ENCODE measurements around the gene IL32. TPM values are rescaled to one million over a fixed set of nuclear protein-coding genes. Genes with fewer than 3 reads are reported as not detected.

Gene IL32
- total RNA-seq, 2 donors from 2014 or later: 265 to 865 TPM

GRCh38 chr16:3098459-3099394, 33.3 kb downstream of the IL32 start, which contains the start of gene ZSCAN10:
TSS of gene ZSCAN10 (minus strand) at chr16:3099294. CDS start at chr16:3092937, 6,357 bp downstream.
- no peak for ATAC-seq
- no peak for DNase-seq
- intact Hi-C loops (cut with DNase I, micrococcal nuclease): no loop called here

GRCh38 chr16:3099395-3099731, 33.9 kb downstream of the IL32 start:
- intact Hi-C loops (cut with DNase I, micrococcal nuclease): no loop called here
- DNase-seq: no peak
- ATAC-seq: no peak

- peak; percentile 98 for ATAC-seq
- DNase-seq: peak; percentile 92 to 98
- intact Hi-C loops (cut with DNase I, micrococcal nuclease): no loop called here
Observed at GRCh38 chr16:3099732-3100499, 34.5 kb downstream of the IL32 start.

GRCh38 chr16:3101018-3101840, 35.8 kb downstream of the IL32 start:
- DNase-seq: no peak
- no peak for ATAC-seq
- intact Hi-C loops (cut with DNase I, micrococcal nuclease): no loop called here

- intact Hi-C loops (cut with DNase I, micrococcal nuclease): no loop called here
- ATAC-seq: no peak
- DNase-seq: no peak
Observed at GRCh38 chr16:3101841-3102470, 36.5 kb downstream of the IL32 start.

- peak; percentile 93 for ATAC-seq
- intact Hi-C loops (cut with DNase I, micrococcal nuclease): no loop called here
- DNase-seq: peak; percentile 89 to 94
Observed at GRCh38 chr16:3106205-3106928, 40.9 kb downstream of the IL32 start.

- ATAC-seq (peak; percentile 92), DNase-seq (peak; percentile 81 to 84)
- intact Hi-C loops (cut with DNase I, micrococcal nuclease): no loop called here
Observed at GRCh38 chr16:3112058-3112880, 46.8 kb downstream of the IL32 start, which contains the start of gene ZNF205. TSS of gene ZNF205 (plus strand) at chr16:3112586. CDS start at chr16:3113431, 845 bp downstream.

- peak; percentile 13 for ATAC-seq
- DNase-seq: no peak
- intact Hi-C loops (cut with DNase I, micrococcal nuclease): no loop called here
Observed at GRCh38 chr16:3112881-3113574, 47.6 kb downstream of the IL32 start.

GRCh38 chr16:3113765-3114479, 48.5 kb downstream of the IL32 start:
- DNase-seq: no peak
- ATAC-seq: no peak
- intact Hi-C loops (cut with DNase I, micrococcal nuclease): no loop called here

GRCh38 chr16:3115003-3115402, 49.6 kb downstream of the IL32 start:
- no peak for ATAC-seq
- DNase-seq: no peak
- intact Hi-C loops (cut with DNase I, micrococcal nuclease): no loop called here

- DNase-seq: no peak
- ATAC-seq: no peak
- intact Hi-C loops (cut with DNase I, micrococcal nuclease): no loop called here
Observed at GRCh38 chr16:3115561-3115960, 50.1 kb downstream of the IL32 start.

GRCh38 chr16:3118204-3118790, 52.9 kb downstream of the IL32 start:
- no peak for DNase-seq
- no peak for ATAC-seq
- intact Hi-C loops (cut with DNase I, micrococcal nuclease): no loop called here

GRCh38 chr16:3118846-3119245, 53.4 kb downstream of the IL32 start:
- ATAC-seq (no peak), DNase-seq (no peak)
- intact Hi-C loops (cut with DNase I, micrococcal nuclease): no loop called here
